ENCODE data around the gene ALPK1.

Gene ALPK1

GRCh38 chr4:112328734-112329130, 31.6 kb downstream of the ALPK1 start:
- H3K4me3 ChIP-seq (ENCODE audit: low read depth, low read length) = no peak overlapping the region
- no peak for DNase-seq (ENCODE audit: low read depth)
- no peak for TF ChIP-seq CTCF (IDR thresholded peaks at IDR 0.05; ENCODE audit: insufficient read depth, low read depth, low read length, missing control alignments)

- TF ChIP-seq CTCF (IDR thresholded peaks at IDR 0.05; ENCODE audit: insufficient read depth, low read depth, low read length, missing control alignments) = no peak
- no peak for DNase-seq (ENCODE audit: low read depth)
- no peak overlapping the region for H3K4me3 ChIP-seq (ENCODE audit: low read depth, low read length)
Measured at GRCh38 chr4:112329672-112330375, 32.7 kb downstream of the ALPK1 start.

- H3K4me3 ChIP-seq (ENCODE audit: low read depth, low read length) = no peak overlapping the region
- TF ChIP-seq CTCF (IDR thresholded peaks at IDR 0.05; ENCODE audit: insufficient read depth, low read depth, low read length, missing control alignments) = no peak
- DNase-seq (ENCODE audit: low read depth) = no peak
Measured at GRCh38 chr4:112330921-112331320, 33.8 kb downstream of the ALPK1 start.

- no peak for TF ChIP-seq CTCF (IDR thresholded peaks at IDR 0.05; ENCODE audit: insufficient read depth, low read depth, low read length, missing control alignments)
- DNase-seq (ENCODE audit: low read depth) = no peak
- H3K4me3 ChIP-seq (ENCODE audit: low read depth, low read length) = no peak overlapping the region
Measured at GRCh38 chr4:112332398-112332797, 35.2 kb downstream of the ALPK1 start.

GRCh38 chr4:112340023-112340422, 42.9 kb downstream of the ALPK1 start:
- no peak overlapping the region for H3K4me3 ChIP-seq (ENCODE audit: low read depth, low read length)
- TF ChIP-seq CTCF (IDR thresholded peaks at IDR 0.05; ENCODE audit: insufficient read depth, low read depth, low read length, missing control alignments) = no peak
- DNase-seq (ENCODE audit: low read depth) = no peak

- no peak for TF ChIP-seq CTCF (IDR thresholded peaks at IDR 0.05; ENCODE audit: insufficient read depth, low read depth, low read length, missing control alignments)
- no peak for DNase-seq (ENCODE audit: low read depth)
- no peak overlapping the region for H3K4me3 ChIP-seq (ENCODE audit: low read depth, low read length)
Measured at GRCh38 chr4:112341033-112341432, 43.9 kb downstream of the ALPK1 start.

All from GM12865 (cell line).